CD14-positive monocyte (primary cell): ENCODE results near the gene ROBO1. TPM values are rescaled to one million over a fixed set of nuclear protein-coding genes. Genes with fewer than 3 reads are reported as not detected.

Experiments used
- DNase-seq, 3 donors: peaks; one replicate each; pipeline ENCODE4 v3.0.0-alpha.2; 2011 to 2022
- H2AFZ ChIP-seq: 2 replicates; pipeline ENCODE4 v1.6.0; 2012; ENCODE audit warnings: mild to moderate bottlenecking, low read depth, low read length, inconsistent platforms; ENCODE audit not compliant: insufficient read depth, poor library complexity, severe bottlenecking
- H3K27ac ChIP-seq, 2 donors: 1 replicate in 1 of 2; 2 replicates in 1 of 2; pipeline ENCODE4 v1.5.1; 2012 to 2013; ENCODE audit warnings: low read length in 2 of 2, control low read depth in 1 of 2, inconsistent platforms in 1 of 2, low read depth in 1 of 2, mild to moderate bottlenecking in 1 of 2
- H3K27me3 ChIP-seq, 2 donors: one replicate each; pipeline versions ENCODE4 v1.6.0 to v1.6.1; 2011 to 2013; ENCODE audit warnings: low read length in 2 of 2; ENCODE audit not compliant: control insufficient read depth in 2 of 2, insufficient read depth in 2 of 2
- H3K36me3 ChIP-seq, 2 donors: replicated peaks in 1 of 2; 1 replicate in 1 of 2; 2 replicates in 1 of 2; pipeline versions ENCODE4 v1.5.1 to v1.6.1; 2012 to 2013; ENCODE audit warnings: low read length in 2 of 2, control low read depth in 1 of 2, inconsistent platforms in 1 of 2, mild to moderate bottlenecking in 1 of 2; ENCODE audit not compliant: insufficient read depth in 2 of 2, control insufficient read depth in 1 of 2
- H3K4me1 ChIP-seq, 2 donors: 1 replicate in 1 of 2; 2 replicates in 1 of 2; pipeline versions ENCODE4 v1.5.1 to v1.6.1; 2012 to 2013; ENCODE audit warnings: low read length in 2 of 2, control low read depth in 1 of 2, inconsistent platforms in 1 of 2, mild to moderate bottlenecking in 1 of 2, moderate library complexity in 1 of 2; ENCODE audit not compliant: insufficient read depth in 2 of 2, control insufficient read depth in 1 of 2
- H3K4me2 ChIP-seq: replicated peaks from 2 replicates; pipeline ENCODE3; 2012; ENCODE audit warnings: low read length, moderate library complexity, mild to moderate bottlenecking; ENCODE audit not compliant: poor library complexity, severe bottlenecking; ENCODE audit errors: extremely low read depth
- H3K4me3 ChIP-seq, 3 experiments: fragments of 200-600 bp in 1 of 3; sonication (generic) in 1 of 3; replicated peaks in 1 of 3; 1 replicate in 2 of 3; 2 replicates in 1 of 3; pipeline ENCODE4 v1.5.1; 2011 to 2013; ENCODE audit warnings: low read length in 3 of 3, mild to moderate bottlenecking in 3 of 3, control low read depth in 2 of 3, low read depth in 2 of 3, inconsistent platforms in 1 of 3, moderate library complexity in 1 of 3
- H3K79me2 ChIP-seq: 2 replicates; pipeline ENCODE4 v1.6.0; 2012; ENCODE audit warnings: mild to moderate bottlenecking, control low read depth, inconsistent platforms, low read length, moderate library complexity; ENCODE audit not compliant: insufficient read depth
- H3K9ac ChIP-seq: 2 replicates; pipeline ENCODE4 v1.6.0; 2017; ENCODE audit warnings: low read length, mild to moderate bottlenecking; ENCODE audit not compliant: insufficient read depth, poor library complexity, severe bottlenecking
- H3K9me3 ChIP-seq, 2 donors: replicated peaks in 1 of 2; 1 replicate in 1 of 2; 2 replicates in 1 of 2; pipeline versions ENCODE4 v1.5.1 to v1.6.1; 2012 to 2013; ENCODE audit warnings: low read length in 2 of 2, control low read depth in 1 of 2; ENCODE audit not compliant: control insufficient read depth in 1 of 2, insufficient read depth in 1 of 2
- H4K20me1 ChIP-seq: 2 replicates; pipeline ENCODE4 v1.6.0; 2012; ENCODE audit warnings: mild to moderate bottlenecking, low read length, control low read depth, moderate library complexity; ENCODE audit not compliant: insufficient read depth
- H3K27ac Mint-ChIP-seq, 7 donors: one replicate each; pipeline ENCODE4 v1.8.0; 2020; ENCODE audit warnings: mild to moderate bottlenecking in 7 of 7, mixed read lengths in 7 of 7, moderate library complexity in 6 of 7, inconsistent platforms in 2 of 7
- H3K27me3 Mint-ChIP-seq, 3 donors: one replicate each; pipeline ENCODE4 v1.8.0; 2021 to 2022; ENCODE audit warnings: low read depth in 3 of 3, mild to moderate bottlenecking in 3 of 3, mixed read lengths in 3 of 3, moderate library complexity in 3 of 3, inconsistent platforms in 1 of 3
- H3K36me3 Mint-ChIP-seq, 2 donors: one replicate each; pipeline ENCODE4 v1.8.0; 2020; ENCODE audit warnings: mixed read lengths in 2 of 2, inconsistent platforms in 1 of 2, mild to moderate bottlenecking in 1 of 2
- H3K4me1 Mint-ChIP-seq: one replicate; pipeline ENCODE4 v1.8.0; 2020; ENCODE audit warnings: mild to moderate bottlenecking, mixed read lengths
- H3K4me3 Mint-ChIP-seq, 2 donors: one replicate each; pipeline ENCODE4 v1.8.0; 2020; ENCODE audit warnings: mild to moderate bottlenecking in 2 of 2, mixed read lengths in 2 of 2, moderate library complexity in 1 of 2
- H3K9me3 Mint-ChIP-seq, 7 donors: one replicate each; pipeline ENCODE4 v1.8.0; 2020 to 2022; ENCODE audit warnings: mixed read lengths in 7 of 7, mild to moderate bottlenecking in 6 of 7, moderate library complexity in 6 of 7, inconsistent platforms in 2 of 7
- CTCF ChIP-seq: fragments of 200-600 bp; IDR thresholded peaks from one replicate; pipeline ENCODE4 v1.8.0; 2022; ENCODE audit warnings: antibody characterized with exemption, mild to moderate bottlenecking
- WGBS: methylation state at CpG from one replicate; pipeline ENCODE4 v1.1.5; 2013; ENCODE audit warnings: missing lambda C conversion rate; ENCODE audit not compliant: insufficient coverage; 5-methylcytosine and 5-hydroxymethylcytosine counted together
- intact Hi-C, 2 donors: fragments of 100-400 bp; cut with micrococcal nuclease; formaldehyde crosslinking; loops; one replicate each; pipeline versions ENCODE4 v1.15.0 to v1.15.1; 2023
- polyA plus RNA-seq, 3 donors: library from polyadenylated mRNA; depleted of rRNA in 1 of 3; unstranded in 2 of 3; stranded (reverse) in 1 of 3; fragments of 300-500 nt in 2 of 3; fragments of >200 nt in 1 of 3; fragmentation: Illumina TruSeq in 2 of 3; gene quantifications; 1 replicate in 2 of 3; 2 replicates in 1 of 3; pipeline ENCODE4 v1.2.3, GENCODE V29; 2012 to 2021

Gene ROBO1
- polyA plus RNA-seq, 3 donors: 0.09 to 0.10 TPM; not detected in 1

DNA sequence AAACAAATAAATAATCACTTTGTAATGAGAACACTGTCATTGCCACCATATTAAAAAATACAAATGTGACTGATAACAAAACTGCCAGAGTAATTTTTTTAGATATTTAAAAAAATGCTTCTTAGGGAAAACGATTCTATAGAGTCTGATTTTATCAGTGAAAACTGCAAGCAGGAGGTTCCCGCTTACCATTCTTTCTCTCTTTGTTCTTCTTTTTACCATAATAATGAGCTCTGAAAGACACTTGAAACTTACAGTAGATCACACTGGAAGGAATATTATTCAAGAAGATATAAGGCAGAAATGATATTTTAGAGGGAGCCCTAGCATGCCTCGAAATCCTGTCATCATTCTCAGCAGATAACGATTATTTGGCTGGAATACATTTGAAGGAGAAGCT, 701.3 kb downstream of the ROBO1 start:
- Histone ChIP-seq H3K27ac (no peak overlapping the region), H3K4me3 (no peak overlapping the region), H3K9me3 (no peaks in the 10 kb centered on the region), H4K20me1 (no peaks in the 10 kb centered on the region), H3K36me3 (no peaks in the 10 kb centered on the region), H2AFZ (no peak overlapping the region), H3K79me2 (no peaks in the 10 kb centered on the region), H3K27me3 (no peaks in the 10 kb centered on the region), H3K4me1 (no peaks in the 10 kb centered on the region), H3K9ac (no peak overlapping the region), H3K4me2 (no peak overlapping the region)
- no peak overlapping the region for H3K27ac Mint-ChIP-seq
- H3K36me3 Mint-ChIP-seq: no peaks in the 10 kb centered on the region
- no peak for DNase-seq
- H3K27me3 Mint-ChIP-seq: no peaks in the 10 kb centered on the region
- no peaks in the 10 kb centered on the region for H3K4me1 Mint-ChIP-seq
- H3K4me3 Mint-ChIP-seq: no peak overlapping the region
- no CpG with 5 or more reads among the region's 4 CpGs for WGBS
- no peak for TF ChIP-seq CTCF
- intact Hi-C loops: no loop called here
- H3K9me3 Mint-ChIP-seq: peaks cover 0 to 4% (median 3%) of the 10 kb centered on the region in 7 donors

GRCh38 chr3:79063624-79064023, 704.2 kb downstream of the ROBO1 start:
- intact Hi-C loops: no loop called here
- TF ChIP-seq CTCF: no peak
- Histone ChIP-seq H3K9me3 (no peaks in the 10 kb centered on the region), H3K4me2 (no peak overlapping the region), H3K36me3 (no peaks in the 10 kb centered on the region), H3K27ac (no peak overlapping the region), H3K79me2 (no peaks in the 10 kb centered on the region), H3K9ac (no peak overlapping the region), H4K20me1 (no peaks in the 10 kb centered on the region), H3K4me3 (no peak overlapping the region), H3K27me3 (no peaks in the 10 kb centered on the region), H2AFZ (no peak overlapping the region), H3K4me1 (no peaks in the 10 kb centered on the region)
- H3K4me1 Mint-ChIP-seq: no peaks in the 10 kb centered on the region
- no peaks in the 10 kb centered on the region for H3K27me3 Mint-ChIP-seq
- peaks cover 0 to 10% (median 4%) of the 10 kb centered on the region in 7 donors for H3K9me3 Mint-ChIP-seq
- no peak overlapping the region for H3K27ac Mint-ChIP-seq
- no peak overlapping the region for H3K4me3 Mint-ChIP-seq
- DNase-seq: no peak
- no peaks in the 10 kb centered on the region for H3K36me3 Mint-ChIP-seq
- no CpG with 5 or more reads among the region's 2 CpGs for WGBS
